ENCODE data around the gene OR6A2.

DNA sequence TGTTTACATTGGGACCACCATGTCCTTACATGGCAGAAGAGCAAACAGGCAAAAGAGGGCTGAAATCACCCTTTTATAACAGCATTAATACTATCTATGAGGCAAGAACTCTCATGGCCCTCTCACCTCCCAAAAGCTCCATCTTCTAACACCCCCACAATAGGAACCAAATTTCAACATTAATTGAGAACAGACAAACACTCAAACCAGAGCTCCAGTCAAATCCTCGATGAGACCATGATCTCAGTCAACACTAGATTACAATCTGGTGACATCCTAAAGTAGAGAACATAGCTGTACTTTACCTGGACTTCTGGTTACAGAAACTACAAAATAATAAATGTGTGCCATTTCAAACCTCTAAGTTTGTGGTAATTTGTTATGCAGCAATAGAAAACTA is 52.9 kb downstream of the OR6A2 start:
- TF ChIP-seq, protein P1, sequence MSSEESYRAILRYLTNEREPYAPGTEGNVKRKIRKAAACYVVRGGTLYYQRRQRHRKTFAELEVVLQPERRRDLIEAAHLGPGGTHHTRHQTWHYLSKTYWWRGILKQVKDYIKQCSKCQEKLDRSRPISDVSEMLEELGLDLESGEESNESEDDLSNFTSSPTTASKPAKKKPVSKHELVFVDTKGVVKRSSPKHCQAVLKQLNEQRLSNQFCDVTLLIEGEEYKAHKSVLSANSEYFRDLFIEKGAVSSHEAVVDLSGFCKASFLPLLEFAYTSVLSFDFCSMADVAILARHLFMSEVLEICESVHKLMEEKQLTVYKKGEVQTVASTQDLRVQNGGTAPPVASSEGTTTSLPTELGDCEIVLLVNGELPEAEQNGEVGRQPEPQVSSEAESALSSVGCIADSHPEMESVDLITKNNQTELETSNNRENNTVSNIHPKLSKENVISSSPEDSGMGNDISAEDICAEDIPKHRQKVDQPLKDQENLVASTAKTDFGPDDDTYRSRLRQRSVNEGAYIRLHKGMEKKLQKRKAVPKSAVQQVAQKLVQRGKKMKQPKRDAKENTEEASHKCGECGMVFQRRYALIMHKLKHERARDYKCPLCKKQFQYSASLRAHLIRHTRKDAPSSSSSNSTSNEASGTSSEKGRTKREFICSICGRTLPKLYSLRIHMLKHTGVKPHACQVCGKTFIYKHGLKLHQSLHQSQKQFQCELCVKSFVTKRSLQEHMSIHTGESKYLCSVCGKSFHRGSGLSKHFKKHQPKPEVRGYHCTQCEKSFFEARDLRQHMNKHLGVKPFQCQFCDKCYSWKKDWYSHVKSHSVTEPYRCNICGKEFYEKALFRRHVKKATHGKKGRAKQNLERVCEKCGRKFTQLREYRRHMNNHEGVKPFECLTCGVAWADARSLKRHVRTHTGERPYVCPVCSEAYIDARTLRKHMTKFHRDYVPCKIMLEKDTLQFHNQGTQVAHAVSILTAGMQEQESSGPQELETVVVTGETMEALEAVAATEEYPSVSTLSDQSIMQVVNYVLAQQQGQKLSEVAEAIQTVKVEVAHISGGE (CRISPR knock-in tag; IDR thresholded peaks at IDR 0.05), result no peak
- TF ChIP-seq RFX5 (IDR thresholded peaks at IDR 0.05; ENCODE audit: low read depth, low read length) (no peak), CREB1 (IDR thresholded peaks at IDR 0.05; ENCODE audit: low read depth) (no peak), SMAD5 (IDR thresholded peaks at IDR 0.05; ENCODE audit: low read depth) (no peak), CHD2 (IDR thresholded peaks at IDR 0.05; ENCODE audit: borderline replicate concordance, low read depth, low read length) (no peak), CTCF (IDR thresholded peaks at IDR 0.05 in 2 of 3, conservative IDR thresholded peaks at IDR 0.05 in 1 of 3; ENCODE audit: control insufficient read depth in 2 of 3, extremely low read depth in 1 of 3, insufficient read depth in 1 of 3, low read depth in 3 of 3, low read length in 3 of 3) (no peak), EZH2 (IDR thresholded peaks at IDR 0.05; ENCODE audit: borderline replicate concordance, control insufficient read depth, low read depth, low read length) (no peak), POLR2AphosphoS5 (IDR thresholded peaks at IDR 0.05; ENCODE audit: low read length) (no peak)
